HT1080 (cell line): ENCODE data around the gene TM4SF18. TPM values are rescaled to one million over a fixed set of nuclear protein-coding genes. Genes with fewer than 3 reads are reported as not detected.
A peak's percentile ranks its signal among the peaks of the same experiment; 100 is the strongest.

Source experiments
- DNase-seq: peaks from one replicate; pipeline ENCODE4 v3.0.0-alpha.2; 2015; ENCODE audit warnings: low read depth
- total RNA-seq: library from RNA; depleted of rRNA; stranded (reverse); fragments of >200 nt; shearing (Covaris generic); gene quantifications from 2 replicates; pipeline ENCODE4 v1.2.3, GENCODE V29; 2014

Gene TM4SF18
- total RNA-seq, 1 experiment from 2014 or later, result 0.03 TPM

DNA sequence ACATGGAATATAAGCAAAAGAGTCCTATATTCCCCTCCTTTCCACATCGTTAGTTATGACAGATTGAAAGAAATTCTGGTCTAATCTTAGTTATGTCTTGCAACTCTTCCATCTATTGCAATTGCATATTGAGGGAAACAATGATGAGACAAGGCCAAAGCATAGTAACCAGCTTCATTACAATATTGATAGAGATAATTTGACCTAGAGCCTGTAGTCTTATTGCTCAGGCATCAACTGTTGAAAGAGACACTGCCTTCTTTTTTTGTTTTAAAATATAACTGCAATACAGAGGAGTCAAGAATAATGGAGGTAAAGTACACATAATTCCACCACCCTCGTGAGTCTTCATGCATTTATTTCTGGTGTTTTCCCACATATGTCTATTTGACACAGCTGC, 2.0 kb downstream of the TM4SF18 start:
- DNase-seq, result no peak

DNA sequence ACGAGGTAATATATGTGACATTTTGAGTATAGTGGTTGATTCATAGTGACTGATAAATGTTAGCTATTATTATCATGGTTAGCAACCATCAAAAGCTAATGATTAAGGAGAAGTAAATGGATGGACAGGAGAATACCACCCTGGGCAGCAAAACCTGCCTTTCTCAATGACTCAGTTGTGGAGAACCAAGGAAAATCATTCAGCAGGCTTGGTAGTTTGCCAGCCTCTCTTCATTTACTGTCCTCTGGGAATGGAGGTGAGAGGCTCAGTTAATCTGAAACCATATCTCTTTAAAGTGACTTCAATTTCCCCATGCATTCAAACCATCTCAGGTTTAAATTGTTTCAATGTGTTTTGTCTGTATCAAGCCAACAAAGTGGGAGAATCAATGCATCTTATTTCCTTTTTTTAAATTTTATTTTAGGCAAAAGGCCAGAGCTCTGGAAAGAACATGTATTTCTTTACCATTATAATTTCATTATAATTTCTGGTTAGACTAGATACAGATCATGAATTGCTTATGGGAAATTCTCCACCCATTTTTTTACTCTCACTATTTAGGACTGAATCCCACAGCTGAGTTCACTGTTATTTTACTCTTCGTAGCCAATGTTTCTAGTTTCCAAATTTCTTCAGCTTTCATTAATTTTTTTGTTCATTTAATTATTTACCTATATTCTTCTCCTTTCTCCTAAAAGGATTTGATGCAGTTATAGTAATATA, 2.7 kb downstream of the TM4SF18 start:
- DNase-seq, result peak; percentile 60

- no peak for DNase-seq
Observed at GRCh38 chr3:149327156-149327555, 6.3 kb downstream of the TM4SF18 start.

DNA sequence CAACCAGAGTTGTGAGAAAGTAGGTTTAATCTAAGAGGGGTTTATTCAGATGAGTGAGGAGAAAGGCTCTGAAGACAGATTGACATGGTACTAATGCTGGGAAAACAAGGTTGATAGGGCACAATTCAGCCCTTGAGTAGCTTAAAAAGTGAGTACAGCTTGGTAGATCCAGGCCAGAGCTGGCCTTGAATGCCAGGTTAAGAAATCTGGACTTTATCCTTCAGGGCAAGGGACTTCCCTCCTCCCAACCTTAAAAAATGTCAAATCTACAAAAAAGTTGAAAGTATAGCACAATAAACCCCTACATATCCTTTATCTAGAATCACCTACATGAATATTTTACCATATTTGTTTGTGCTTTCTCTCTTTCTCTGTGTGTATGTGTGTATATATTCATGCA, 7.9 kb downstream of the TM4SF18 start:
- DNase-seq, result no peak

DNA sequence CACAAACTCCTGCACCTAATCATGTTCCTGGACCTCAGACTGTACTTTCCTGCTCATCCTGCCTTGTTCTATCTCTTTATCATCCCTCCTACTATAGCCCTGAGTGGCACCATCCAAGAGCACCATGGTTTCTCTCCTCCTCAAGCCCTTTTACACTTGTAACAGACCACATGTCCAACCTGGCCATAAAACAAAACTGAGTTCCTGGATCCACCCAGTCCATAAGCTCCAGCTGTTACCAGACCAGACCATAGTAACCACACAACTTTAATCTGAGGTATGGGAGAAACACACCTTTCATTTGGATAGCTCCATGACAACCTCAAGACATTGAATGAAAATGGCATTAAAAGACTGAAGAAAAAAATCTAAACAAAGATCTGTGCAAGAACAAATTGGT, 9.1 kb downstream of the TM4SF18 start:
- no peak for DNase-seq

- no peak for DNase-seq
Observed at GRCh38 chr3:149321640-149322039, 11.8 kb downstream of the TM4SF18 start.

DNA sequence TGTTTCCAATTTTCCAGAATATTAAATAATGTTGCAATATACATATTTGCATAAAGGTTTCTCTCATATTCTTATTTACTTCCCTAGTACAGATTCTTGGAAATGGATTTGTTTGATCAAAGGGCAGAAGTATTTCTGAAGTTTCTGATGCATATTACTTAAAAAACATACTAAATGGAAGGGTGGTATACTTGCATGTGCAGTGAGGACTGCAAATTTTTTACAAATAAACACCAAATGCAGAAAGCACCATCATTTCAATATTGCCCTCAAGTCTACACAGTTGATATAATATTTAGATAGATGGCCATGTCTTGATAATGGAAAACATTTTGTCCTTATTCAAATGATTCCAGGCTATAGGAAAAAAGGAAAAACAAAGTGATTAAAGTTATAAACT, 12.3 kb downstream of the TM4SF18 start:
- no peak for DNase-seq

- DNase-seq, result no peak
Observed at GRCh38 chr3:149319750-149320149, 13.7 kb downstream of the TM4SF18 start.

- no peak for DNase-seq
Observed at GRCh38 chr3:149317072-149317471, 16.4 kb downstream of the TM4SF18 start.

DNA sequence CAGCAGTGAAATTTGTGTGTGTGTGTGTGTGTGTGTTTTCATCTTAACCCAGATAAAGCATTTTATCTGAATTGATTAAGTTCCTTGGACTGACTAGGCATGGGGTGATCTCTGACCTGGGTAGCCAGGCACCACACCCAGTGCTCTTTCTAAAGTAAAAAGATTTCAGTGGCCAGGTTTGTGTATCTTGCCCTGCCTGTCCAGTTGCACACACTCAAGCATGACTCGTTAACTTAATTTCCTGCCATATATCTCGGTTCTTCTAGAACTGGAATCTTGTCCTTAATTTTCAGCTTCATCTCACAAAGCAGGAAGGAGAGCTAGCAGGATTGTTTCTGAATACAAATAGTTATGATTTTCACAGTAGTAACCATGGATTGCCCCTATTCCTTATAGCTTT, 17.0 kb downstream of the TM4SF18 start:
- DNase-seq, result peak; percentile 60

DNA sequence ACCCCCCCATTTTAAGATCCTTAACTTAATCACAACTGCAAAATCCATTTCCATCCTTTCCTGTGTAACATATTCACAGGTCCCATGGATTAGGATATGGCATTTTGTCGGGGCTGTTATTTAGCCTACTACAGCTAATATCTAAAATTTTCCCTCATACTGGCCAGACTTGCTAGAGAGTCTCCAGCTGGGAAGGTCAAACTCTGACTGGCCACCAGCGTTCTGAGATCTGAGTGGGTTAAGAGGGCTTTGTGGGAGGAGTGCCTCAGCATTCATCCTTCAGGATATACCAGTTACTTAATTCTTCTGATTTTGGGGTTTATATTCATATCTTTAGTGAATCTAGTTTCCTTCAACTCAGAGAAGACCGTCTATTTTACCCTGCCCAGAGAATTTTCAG, 17.7 kb downstream of the TM4SF18 start:
- no peak for DNase-seq

GRCh38 chr3:149314807-149315578, 18.4 kb downstream of the TM4SF18 start:
- peak; percentile 91 for DNase-seq

DNA sequence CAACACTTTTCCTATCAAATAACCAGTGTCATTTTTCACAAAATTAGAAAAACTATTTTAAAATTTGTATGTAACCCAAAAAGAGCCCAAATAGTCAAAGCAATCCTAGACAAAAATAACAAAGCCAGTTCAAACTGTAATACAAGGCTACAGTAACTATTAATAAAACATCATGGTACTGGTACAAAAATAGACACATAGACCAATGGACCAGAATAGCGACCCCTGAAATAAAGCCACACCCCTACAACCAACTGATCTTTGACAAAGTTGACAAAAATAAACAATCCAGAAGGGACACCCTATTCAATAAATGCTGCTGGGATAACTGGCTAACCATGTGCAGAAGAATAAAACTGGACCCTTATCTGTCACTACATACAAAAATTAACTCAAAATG, 19.9 kb downstream of the TM4SF18 start:
- DNase-seq, result no peak

DNA sequence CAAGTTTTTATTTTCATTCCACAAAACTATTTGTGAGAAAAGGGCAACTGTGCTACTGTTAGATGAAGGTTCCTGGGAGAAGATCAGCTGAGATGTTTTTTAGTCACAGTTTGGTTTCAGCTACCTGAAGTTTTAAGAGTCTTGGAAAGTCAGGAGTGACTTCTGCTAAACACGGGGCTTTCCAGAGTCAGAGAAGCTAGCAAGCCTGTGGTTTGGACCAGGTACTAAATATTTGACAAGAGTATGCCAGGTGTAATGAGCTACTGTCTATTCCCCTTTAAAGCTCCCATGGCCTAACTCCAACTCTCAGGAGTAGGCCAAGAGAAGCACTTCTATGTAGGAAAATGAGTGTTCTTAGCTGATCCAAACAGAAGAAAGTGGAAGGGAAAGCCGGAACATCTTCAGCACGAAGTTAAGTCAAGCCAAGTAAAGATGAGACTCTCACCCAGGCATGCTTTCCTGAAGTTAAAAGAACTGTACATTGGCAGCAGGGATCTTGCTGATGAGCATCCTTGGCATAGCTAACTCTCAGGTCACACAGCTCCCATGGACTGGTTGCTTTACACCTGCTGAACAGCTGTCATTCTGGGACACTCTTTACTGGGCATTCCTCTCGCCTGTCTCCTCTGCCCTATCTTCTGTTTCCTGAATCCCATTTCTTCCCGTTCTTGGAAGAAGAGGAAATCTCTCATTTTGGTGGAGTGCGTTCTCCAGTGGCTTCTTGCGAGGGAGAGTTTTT, 22.5 kb downstream of the TM4SF18 start:
- no peak for DNase-seq

DNA sequence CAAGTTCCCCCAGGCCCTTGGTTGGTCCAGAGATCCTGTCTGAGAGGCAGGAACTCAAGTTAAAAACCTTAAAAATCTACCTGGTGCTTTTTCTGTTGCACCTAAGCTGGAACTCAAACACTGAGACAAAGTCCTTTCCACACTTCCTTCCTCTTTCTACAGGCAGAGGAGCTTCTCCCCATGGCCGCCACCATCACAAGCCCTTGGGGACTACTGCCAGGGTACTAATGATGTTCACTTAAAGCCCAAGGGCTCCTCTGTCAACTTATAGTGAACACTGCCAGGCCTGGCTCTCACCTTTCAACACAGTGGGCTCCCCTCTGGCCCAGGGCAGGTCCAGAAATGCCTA, 26.0 kb downstream of the TM4SF18 start:
- no peak for DNase-seq

DNA sequence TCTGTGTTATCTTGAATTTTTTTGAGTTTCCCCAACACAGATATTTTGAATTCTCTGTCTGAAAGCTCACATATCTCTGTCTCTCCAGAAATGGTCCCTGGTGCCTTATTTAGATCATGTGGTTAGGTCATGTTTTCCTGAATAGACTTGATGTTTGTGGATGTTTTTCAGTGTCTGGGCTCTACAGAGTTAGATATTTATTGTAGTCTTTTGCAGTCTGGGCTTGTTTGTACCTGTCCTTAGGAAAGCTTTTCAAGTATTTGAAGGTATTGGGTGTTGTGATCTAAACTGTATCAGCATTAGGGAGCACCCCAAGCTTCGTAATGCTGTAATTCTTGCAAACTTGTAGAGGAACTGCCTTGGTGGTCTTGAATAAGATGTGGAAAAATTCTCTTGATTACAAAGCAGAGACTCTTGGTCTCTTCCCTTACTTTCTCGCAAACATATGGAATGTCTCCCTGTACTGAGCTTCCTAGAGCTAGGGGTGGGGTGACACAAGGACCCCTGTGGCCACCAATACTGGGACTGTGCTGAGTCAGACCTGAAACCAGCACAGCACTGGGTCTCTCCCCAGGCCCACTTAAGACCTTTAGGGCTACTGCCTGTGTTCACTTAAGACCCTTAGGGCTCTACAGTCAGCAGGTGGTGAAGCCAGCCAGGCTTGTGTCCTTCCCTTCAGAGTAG, 26.5 kb downstream of the TM4SF18 start:
- no peak for DNase-seq

DNA sequence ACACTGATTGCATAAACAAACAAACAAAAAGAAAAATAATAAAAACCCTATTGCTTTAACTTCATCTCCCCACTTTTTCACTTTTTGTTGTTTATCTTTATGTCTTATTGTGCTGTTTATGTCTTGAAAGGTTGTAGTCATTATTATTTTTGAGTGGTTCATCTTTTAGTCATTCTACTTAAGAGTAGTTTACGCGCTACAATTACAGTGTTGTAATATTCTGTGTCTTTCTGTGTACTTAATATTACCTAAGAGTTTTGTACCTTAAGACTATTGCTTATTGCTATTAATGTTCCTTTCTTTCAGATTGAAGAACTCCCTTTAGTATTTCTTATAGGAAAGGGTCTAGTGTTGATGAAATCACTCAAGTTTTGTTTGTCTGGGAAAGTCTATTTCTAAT, 28.1 kb downstream of the TM4SF18 start:
- DNase-seq, result no peak

DNA sequence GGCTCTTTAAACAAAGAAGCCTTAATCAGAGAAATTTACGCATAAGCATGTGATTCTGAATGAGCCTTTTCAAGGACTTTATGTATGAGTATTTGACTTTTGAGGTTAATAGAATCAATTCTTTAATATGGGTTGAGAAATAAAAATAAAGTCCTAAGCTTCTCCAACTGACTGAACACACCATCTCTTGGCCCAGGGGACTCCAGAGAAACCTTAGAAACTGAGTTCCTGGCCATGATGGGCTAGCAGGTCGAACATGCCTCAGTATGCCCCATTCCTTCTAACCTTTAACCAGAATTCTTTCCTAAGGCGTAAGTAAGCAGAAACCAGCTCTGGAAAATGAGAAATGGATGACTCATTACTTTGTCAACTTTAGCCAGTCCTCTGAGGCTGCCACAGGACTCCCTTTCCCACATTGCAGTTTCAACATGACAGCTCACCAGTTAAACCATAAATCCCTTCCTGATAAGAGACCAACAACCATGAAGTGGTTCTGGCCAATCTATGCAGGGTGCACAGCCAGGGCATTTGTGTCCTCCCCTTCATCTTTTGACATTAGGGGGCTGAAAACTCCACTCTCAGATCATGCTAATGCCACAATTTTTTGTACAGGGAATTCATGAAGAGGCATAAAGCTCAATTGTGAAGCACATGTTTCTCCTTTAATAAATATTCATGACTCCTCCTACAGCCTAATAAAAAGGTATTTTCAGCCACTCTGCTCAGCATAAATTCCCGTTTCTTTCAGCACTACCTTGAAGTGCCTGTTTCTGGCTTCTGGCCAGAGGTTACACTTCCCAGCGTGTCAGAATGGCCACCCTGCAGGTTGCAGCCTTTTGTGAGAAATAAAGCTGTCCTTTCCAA, 33.3 kb downstream of the TM4SF18 start:
- DNase-seq, result peak; percentile 99

DNA sequence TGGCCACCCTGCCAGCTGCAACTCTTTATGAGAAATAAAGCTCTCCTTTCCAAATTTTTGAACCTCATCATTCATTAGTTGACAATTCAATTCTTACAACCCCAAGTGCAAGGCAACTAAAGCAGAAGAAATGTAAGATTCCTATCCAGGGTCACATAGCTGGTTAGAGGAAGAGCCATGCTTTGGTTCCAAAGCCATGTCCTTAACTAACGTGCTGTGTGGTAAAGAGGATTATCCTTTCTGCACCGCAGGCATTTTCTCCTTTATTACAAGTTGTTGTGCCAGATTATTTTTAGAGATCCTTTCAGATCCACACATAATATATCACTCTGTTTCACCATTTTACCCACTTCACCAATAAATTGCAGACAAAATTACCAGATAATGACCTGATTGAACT, 36.5 kb downstream of the TM4SF18 start:
- no peak for DNase-seq

- DNase-seq, result no peak
Observed at GRCh38 chr3:149292666-149293065, 40.8 kb downstream of the TM4SF18 start.

DNA sequence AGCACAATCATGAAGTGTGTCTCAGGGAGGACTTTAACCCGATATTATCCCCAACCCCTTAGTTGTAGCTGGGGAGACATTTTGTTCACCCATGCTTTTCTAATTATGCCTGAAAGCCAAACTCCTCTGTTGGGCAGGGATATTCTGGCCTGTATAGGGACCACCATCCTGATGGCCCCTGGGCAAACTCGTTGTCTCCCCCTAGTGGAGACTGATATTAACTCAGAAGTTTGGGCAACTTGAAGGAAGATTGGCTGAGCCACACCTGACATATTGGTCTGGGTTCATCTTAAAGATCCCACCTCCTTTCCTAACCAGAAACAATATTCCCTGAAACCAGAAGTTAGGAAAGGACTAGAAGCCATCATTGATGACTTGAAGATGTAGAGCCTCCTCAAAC, 42.3 kb downstream of the TM4SF18 start:
- DNase-seq, result no peak
